ENCODE data around the gene DCAF12. TPM values are rescaled to one million over a fixed set of nuclear protein-coding genes. Genes with fewer than 3 reads are reported as not detected.

Gene DCAF12
- total and polyA plus RNA-seq, 8 donors: 4.1 to 54.3 (median 21.4) TPM

DNA sequence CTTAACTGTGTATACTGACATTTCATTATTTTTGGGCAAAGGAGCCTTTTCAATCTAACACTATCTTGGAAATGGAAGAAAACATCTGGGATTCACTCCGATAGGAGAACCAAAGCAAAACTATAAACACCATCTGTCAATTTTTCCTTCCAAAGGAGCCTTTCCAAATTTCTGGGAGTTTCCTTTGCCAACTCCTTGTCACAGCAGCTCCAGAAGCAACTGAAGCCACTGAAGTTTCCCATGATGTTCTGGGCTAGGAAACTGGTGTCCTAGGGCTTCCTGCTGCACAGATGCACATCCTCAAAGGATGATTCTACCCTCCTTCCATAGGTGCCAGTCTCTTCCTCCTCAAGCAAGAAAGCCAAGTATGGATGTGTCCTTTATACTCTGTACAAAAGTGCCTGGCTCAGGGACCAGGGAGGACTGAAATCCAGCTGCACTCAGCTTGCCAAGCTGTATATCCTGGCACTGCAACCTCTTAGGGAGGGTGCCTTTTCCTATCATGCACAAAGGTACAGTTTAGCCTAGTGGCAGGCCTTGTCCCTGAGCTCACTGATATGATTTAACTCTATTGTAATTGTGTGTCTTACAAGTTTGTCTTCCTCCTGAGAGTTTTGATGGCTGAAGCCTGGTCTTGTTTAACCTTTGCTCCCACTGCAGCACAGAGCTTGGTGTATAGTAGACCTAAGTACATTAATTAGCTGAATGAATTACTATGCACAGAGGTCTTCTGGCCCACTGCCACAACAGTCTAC is 43.9 kb upstream of the DCAF12 start:
- intact Hi-C loops (cut with DNase I; ENCODE audit: low total_unique reads): no loop called here
- no peak overlapping the region for H3K27ac ChIP-seq
- peak in 1 of 2 donors; percentile 58 for DNase-seq
- H3K27me3 ChIP-seq: no peaks in the 10 kb centered on the region
- H3K4me1 ChIP-seq: peaks cover 0 to 16% (median 8%) of the 10 kb centered on the region in 4 donors
- no peak for TF ChIP-seq POLR2A (IDR thresholded peaks at IDR 0.05)
- no peak for TF ChIP-seq EP300 (IDR thresholded peaks at IDR 0.05)
- TF ChIP-seq POLR2AphosphoS5 (IDR thresholded peaks at IDR 0.05): no peak
- TF ChIP-seq, protein P1, sequence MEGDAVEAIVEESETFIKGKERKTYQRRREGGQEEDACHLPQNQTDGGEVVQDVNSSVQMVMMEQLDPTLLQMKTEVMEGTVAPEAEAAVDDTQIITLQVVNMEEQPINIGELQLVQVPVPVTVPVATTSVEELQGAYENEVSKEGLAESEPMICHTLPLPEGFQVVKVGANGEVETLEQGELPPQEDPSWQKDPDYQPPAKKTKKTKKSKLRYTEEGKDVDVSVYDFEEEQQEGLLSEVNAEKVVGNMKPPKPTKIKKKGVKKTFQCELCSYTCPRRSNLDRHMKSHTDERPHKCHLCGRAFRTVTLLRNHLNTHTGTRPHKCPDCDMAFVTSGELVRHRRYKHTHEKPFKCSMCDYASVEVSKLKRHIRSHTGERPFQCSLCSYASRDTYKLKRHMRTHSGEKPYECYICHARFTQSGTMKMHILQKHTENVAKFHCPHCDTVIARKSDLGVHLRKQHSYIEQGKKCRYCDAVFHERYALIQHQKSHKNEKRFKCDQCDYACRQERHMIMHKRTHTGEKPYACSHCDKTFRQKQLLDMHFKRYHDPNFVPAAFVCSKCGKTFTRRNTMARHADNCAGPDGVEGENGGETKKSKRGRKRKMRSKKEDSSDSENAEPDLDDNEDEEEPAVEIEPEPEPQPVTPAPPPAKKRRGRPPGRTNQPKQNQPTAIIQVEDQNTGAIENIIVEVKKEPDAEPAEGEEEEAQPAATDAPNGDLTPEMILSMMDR (IDR thresholded peaks at IDR 0.05): no peak
- no peaks in the 10 kb centered on the region for H3K9me3 ChIP-seq
- 48 to 75% (median 67%) methylated on average over 1 of the region's 1 CpG for WGBS, 5 donors
- H3K4me3 ChIP-seq: no peak overlapping the region
- H3K36me3 ChIP-seq: no peaks in the 10 kb centered on the region

DNA sequence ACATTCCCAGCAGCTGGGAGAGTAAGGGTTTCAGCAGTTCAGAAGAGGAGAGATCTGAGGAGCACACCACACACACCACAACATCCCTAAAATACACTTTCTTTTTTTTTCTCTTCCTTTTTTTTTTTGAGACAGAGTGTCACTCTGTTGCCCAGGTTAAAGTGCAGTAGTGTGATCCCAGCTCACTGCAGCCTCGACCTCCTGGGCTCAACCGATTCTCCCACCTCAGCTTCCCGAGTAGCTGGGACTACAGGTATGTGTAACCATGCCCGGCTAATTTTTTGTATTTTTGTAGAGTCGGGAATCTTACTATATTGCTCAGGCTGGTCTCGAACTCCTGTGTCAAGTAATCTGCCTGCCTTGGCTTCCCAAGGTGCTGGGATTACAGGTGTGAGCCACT is 42.6 kb upstream of the DCAF12 start:
- 81 to 95% (median 91%) methylated on average over 6 of the region's 6 CpGs for WGBS, 5 donors
- no peaks in the 10 kb centered on the region for H3K36me3 ChIP-seq
- no peak for TF ChIP-seq EP300 (IDR thresholded peaks at IDR 0.05)
- no peak for TF ChIP-seq POLR2AphosphoS5 (IDR thresholded peaks at IDR 0.05)
- no peak for TF ChIP-seq POLR2A (IDR thresholded peaks at IDR 0.05)
- TF ChIP-seq, protein P1 (IDR thresholded peaks at IDR 0.05): no peak
- intact Hi-C loops (cut with DNase I; ENCODE audit: low total_unique reads): no loop called here
- peaks cover 0 to 16% (median 8%) of the 10 kb centered on the region in 4 donors for H3K4me1 ChIP-seq
- H3K27ac ChIP-seq: no peak overlapping the region
- no peaks in the 10 kb centered on the region for H3K9me3 ChIP-seq
- H3K4me3 ChIP-seq: no peak overlapping the region
- H3K27me3 ChIP-seq: no peaks in the 10 kb centered on the region
- no peak for DNase-seq

DNA sequence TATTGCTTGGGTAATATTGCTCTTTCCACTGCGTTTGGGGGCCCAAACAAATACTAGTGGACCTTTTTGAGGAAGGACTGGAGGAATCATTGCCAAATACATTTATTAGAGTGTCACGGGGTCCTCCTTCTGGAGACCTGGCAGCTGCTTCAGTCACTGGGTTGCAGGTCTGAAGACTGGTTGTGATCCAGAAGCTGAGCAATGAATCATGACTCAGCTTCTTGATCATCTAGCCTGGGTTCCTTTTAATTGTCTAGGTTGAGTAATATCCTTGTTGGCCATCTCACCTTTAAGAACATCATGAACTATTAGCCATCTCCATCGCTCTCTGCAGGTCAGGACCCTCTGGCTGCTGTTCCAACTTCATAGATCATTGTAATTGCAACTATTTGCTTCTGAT is 36.9 kb upstream of the DCAF12 start:
- H3K4me1 ChIP-seq: peaks cover 0 to 3% (median 0%) of the 10 kb centered on the region in 4 donors
- H3K27me3 ChIP-seq: no peaks in the 10 kb centered on the region
- H3K27ac ChIP-seq: no peak overlapping the region
- TF ChIP-seq, protein P1 (IDR thresholded peaks at IDR 0.05): no peak
- TF ChIP-seq EP300 (IDR thresholded peaks at IDR 0.05) (no peak), POLR2A (IDR thresholded peaks at IDR 0.05) (no peak), POLR2AphosphoS5 (IDR thresholded peaks at IDR 0.05) (no peak)
- DNase-seq: no peak
- no peak overlapping the region for H3K4me3 ChIP-seq
- H3K36me3 ChIP-seq: no peaks in the 10 kb centered on the region
- H3K9me3 ChIP-seq: no peaks in the 10 kb centered on the region
- 55 to 91% (median 73%) methylated on average over 3 of the region's 3 CpGs for WGBS, 5 donors
- intact Hi-C loops (cut with DNase I; ENCODE audit: low total_unique reads): no loop called here

DNA sequence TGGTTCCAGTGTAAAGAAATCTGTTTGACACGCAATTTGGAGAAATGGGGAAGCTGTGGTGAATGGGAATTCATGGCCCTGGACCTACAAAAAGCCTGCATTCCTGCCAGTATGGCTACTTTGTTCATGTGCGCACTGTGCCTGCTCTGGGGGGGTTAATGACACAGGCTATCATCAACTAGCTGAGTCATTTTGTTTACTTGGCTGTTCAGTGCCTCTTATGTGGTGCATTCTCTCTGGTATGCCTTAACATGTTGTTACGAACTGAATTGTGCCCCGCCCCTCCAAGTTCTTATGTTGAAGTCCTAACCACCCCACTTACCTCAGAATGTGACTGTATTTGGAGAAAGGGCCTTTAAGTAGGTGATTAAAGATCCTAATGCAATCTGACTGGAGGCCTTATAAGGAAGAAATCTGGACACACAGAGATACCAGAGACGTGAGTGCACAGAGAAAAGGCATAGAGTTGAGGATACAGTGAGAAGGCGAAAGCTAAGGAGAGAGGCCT is 31.9 kb upstream of the DCAF12 start:
- H3K36me3 ChIP-seq: no peaks in the 10 kb centered on the region
- TF ChIP-seq POLR2AphosphoS5 (IDR thresholded peaks at IDR 0.05): no peak
- no peak for TF ChIP-seq POLR2A (IDR thresholded peaks at IDR 0.05)
- TF ChIP-seq EP300 (IDR thresholded peaks at IDR 0.05): no peak
- TF ChIP-seq, protein P1 (IDR thresholded peaks at IDR 0.05): no peak
- intact Hi-C loops (cut with DNase I; ENCODE audit: low total_unique reads): no loop called here
- 66 to 78% (median 71%) methylated on average over 6 of the region's 6 CpGs for WGBS, 5 donors
- H3K4me3 ChIP-seq: no peak overlapping the region
- no peak overlapping the region for H3K27ac ChIP-seq
- peak in 1 of 2 donors; percentile 73 for DNase-seq
- H3K9me3 ChIP-seq: no peaks in the 10 kb centered on the region
- H3K27me3 ChIP-seq: no peaks in the 10 kb centered on the region
- peaks cover 0 to 5% (median 0%) of the 10 kb centered on the region in 4 donors for H3K4me1 ChIP-seq
